Measurements from ENCODE around the gene SCYGR8.
"Not testable (repeated sequence)": the region's sequence is repeated elsewhere in the genome, so short reads cannot be mapped to it uniquely, and the experiment has no call there.

The SCYGR8 gene

DNA sequence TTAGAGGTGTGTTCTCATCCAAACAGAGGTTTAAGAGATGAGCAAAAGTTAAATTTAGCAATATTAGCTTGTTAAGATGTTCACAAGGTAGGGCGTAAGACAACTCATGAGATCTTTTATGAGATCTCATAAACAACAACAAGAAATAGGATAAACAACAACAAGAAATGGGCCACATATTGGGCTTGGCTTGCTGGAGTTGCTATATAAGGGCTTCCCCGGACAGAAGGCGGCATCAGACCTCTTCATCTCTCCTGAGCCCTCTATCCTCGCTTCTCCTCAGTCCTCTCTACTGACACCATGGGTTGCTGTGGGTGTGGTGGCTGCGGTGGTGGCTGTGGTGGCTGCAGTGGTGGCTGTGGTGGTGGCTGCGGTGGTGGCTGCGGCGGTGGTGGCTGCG, at the start of gene SCYGR8:
SCYGR8 (plus strand) TSS at position 301 of the 400 bp plus-strand sequence; CDS start at position 301, 0 bp downstream.
- no peak for DNase-seq

DNA sequence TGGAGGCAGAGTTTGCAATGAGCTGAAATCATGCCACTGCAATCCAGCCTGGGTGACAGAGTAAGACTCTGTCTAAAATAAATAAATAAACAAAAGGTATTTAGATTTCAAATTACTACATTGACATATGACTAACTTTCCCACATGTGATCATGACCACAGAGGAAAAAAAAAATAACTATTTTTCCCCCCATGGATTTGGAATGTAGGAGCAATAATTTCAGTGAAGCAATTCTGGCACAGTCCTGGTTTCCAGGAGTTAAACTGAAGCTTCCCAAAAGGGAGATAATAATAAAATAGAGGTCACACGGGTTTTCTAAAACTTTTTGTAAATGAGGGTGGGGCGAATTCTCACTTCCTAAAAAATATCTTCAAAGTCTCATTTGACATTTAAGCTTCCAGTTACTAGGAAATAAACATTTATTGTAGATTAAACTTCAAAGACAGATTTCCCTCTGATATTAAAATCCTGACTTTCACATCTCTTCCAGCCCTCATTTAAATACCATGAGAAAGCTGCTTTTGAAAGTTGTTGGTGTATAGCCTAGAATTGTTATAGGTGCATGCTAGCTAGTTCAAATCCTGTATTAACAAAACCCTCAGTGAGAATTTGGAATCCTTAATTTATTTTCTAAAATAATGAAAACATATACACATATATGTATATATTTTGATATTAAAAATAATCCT, 48.6 kb upstream of the SCYGR8 start:
- no peak for DNase-seq

GRCh38 chr2:227701556-227701955, 44.1 kb upstream of the SCYGR8 start:
- no peak for DNase-seq

DNA sequence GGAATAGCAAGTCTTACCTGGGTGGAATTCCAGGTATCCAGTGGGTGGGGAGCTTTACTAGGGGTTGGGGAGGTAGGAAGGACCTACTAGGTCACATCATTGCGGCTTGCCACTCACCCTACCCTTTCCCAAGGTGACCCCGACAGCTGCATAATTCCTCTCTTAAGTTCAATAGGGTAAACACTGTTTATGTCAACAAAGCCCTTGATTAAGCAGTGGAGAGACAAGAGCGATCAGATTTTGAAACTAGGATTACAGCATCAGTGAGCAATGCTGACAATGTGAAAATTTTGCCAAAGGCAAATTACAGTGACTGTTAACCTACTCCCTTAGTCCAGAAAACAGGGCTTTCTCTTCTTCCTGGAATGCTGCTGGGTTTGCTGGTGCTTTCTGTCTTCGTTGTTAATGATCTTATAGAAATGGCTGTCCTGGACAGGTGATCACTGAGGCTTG, 42.4 kb upstream of the SCYGR8 start:
- DNase-seq: no peak

GRCh38 chr2:227703961-227704360, 41.7 kb upstream of the SCYGR8 start:
- no peak for DNase-seq

DNA sequence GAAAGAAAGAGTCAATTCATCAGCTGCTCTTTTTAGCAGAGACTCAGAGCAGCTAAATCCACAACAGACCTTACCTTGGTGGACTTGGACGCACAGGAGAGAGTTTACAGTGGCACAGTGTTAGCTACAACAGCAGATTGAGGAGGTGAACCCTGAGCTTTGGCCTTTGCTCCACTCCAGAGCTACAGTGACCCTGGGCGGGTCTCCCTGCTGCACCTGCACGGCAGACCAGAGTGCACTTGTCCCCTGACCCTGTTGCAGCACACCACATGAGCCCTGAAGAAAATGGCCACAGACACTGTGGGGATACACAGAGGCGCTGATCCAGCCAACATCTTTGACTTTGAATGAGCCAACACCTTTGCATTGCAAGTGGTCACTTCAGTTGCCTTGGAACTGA, 38.8 kb upstream of the SCYGR8 start:
- DNase-seq: no peak

DNA sequence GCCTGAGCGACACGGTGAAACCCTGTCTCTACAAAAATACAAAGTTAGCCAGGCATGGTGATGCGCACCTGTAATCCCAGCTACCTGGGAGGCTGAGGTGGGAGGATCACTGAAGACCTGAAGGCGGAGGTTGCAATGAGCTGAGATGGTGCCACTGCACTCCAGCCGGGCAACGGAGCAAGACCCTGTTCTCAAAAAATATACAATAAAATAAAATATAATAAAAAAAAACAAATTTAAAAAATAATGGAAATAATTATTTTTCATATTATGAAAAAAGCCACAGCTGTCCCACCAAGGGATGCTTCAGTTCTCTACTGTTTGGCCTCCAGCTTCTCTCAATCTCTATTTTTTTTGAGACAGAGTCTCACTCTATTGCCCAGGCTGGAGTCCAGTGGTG, 38.3 kb upstream of the SCYGR8 start:
- DNase-seq: no peak

DNA sequence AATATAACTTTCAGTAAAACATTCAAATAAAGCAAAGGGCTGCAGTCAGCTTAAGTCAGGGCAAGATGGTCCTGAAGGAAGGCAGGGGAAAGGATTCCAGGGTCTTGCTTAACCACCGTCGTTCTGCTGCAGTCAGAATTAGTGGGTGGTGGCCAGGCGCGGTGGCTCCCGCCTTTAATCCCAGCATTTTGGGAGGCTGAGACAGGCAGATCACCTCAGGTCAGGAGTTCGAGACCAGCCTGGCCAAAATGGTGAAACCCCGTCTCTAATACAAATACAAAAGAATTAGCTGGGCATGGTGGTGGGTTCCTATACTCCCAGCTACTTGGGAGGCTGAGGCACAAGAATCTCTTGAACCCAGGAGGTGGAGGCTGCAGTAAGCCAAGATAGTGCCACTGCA, 34.7 kb upstream of the SCYGR8 start:
- DNase-seq: no peak

DNA sequence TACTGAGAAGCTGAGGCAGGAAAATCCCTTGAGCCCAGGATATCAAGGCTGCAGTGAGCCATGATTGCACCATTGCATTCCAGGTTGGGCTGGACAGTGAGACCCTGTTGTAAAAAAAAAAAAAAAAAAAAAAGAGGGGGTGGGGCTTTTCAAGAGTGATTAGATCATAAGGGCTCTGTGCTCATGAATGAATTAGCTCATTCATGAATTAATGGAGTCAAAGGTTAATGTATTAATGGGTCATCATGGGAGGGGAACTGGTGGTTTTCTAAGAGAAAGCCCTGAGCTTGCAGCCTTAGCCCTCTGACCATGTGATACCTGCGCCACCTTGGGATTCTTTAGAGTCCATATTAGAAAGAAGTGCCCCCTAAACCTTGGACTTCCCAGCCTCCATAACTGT, 32.4 kb upstream of the SCYGR8 start:
- DNase-seq: no peak

- no peak for DNase-seq
Measured at GRCh38 chr2:227716501-227716900, 29.2 kb upstream of the SCYGR8 start.

DNA sequence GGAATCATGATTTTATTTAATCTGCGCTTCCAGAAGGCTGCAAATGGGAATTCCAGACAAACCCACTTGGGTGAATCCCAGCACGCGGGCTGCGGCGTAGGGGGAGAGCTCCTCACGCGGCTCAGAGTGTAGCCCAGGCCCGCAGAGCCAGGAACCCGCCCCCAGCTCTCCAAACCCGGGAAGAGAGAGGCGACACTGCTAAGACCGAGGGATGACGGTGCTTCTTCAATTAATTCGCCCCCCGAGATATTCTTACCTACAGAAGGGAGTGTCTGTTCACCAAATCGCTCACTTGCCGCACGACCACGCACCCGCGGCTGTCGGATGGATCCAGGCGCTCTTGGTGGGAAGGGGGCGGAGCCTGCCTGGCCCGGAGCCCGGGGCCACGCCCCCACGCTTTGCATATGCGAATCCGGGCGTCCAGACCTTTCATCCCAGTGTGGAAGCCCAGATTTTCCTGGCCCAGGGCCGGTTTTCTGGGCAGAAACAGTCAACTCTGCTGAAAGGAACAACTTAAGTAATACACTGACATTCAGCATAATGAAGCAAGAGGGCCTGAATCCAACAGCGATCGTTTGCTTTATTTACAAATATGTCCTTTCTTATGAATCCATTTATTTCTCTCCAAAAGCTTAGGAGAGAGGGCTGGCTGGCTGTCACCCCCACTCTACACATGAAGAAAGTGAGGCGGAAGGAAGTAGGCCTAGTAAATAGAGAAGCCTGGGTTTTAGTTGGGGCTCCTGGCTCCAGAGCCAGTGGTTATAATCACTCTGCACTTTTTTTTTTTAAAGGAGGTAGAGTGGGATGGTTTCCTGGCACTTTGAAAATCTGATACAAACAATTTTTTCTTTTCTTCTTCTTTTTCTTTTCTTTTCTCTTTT, 27.8 kb upstream of the SCYGR8 start, which contains the start of gene SLC19A3:
SLC19A3 (minus strand) TSS at position 342 of the 881 bp plus-strand sequence. CDS start 15,710 bp downstream, outside the sequence.
- DNase-seq: peak; percentile 20

- no peak for DNase-seq
Measured at GRCh38 chr2:227719641-227720040, 26.1 kb upstream of the SCYGR8 start.

DNA sequence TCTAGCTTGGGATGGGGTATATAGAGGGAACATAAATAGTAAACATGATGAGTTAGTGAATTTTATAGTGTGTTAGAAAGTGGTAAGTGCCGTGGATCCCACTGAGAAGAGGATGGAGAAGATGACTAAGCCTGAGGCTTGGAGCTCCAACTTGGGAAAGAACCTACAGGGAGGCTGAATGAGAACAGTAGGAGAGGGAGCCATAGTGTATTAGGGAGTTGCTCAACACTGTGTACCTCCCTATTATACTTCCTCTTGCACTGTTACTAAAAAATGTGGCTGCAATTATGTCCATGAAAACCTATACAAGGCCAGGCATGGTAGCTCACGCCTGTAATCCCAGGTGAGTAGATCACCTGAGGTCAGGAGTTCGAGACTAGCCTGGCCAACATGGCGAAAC, 25.0 kb upstream of the SCYGR8 start:
- DNase-seq: no peak

GRCh38 chr2:227722821-227723220, 22.9 kb upstream of the SCYGR8 start:
- not testable (repeated sequence) for DNase-seq

DNA sequence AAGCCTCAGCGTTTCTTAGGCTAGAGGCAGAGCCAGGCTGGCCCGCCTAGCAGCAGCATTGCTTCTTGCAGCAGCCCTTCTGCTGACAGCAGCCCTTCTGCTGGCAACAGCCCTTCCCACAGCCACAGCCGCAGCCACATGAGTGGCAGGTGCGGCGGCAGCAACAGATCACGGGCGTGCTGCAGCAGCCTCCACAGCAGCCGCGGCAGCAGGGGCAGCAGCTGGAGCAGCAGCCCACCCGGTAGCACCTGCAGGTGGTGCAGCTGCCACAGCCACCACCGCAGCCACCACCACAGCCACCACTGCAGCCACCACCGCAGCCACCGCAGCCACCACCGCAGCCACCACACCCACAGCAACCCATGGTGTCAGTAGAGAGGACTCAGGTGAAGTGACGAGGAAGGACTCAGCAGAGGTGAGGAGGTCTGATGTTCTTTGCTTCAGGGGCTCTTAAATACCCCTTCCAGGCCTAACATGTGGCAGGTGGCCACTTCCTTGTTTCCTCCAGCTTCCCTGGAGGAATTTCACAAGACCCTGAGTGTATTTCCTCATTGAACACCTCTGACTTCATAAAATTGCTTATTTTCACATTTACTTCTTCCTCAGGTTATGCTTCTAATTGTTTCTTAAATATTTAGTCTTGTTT, 21.2 kb upstream of the SCYGR8 start, which contains the start of gene SCYGR6:
SCYGR6 (minus strand) TSS at position 364 of the 646 bp plus-strand sequence; CDS start at position 364, 0 bp downstream.
- no peak for DNase-seq

DNA sequence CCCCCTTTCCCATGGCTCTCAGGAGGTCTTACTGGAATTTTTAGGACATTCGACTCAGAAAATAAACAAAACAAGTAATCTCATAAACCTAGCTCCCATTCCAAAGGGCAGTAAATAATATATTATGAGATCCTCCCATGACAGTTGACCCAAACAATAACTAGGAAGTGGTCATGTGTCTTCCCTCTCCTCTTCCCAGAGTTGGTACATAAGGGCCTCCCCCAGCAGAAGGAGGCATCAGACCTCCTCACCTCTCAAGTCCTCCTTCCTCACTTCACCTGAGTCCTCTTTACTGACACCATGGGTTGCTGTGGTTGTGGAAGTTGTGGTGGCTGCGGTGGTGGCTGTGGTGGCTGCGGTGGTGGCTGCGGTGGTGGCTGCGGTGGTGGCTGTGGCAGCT, 17.7 kb upstream of the SCYGR8 start, which contains the start of gene SCYGR7:
SCYGR7 (plus strand) TSS at position 301 of the 400 bp plus-strand sequence; CDS start at position 301, 0 bp downstream.
- DNase-seq: no peak

GRCh38 chr2:227739351-227739750, 6.3 kb upstream of the SCYGR8 start:
- DNase-seq: no peak

- DNase-seq: not testable (repeated sequence)
Measured at GRCh38 chr2:227740705-227741104, 5.0 kb upstream of the SCYGR8 start.

DNA sequence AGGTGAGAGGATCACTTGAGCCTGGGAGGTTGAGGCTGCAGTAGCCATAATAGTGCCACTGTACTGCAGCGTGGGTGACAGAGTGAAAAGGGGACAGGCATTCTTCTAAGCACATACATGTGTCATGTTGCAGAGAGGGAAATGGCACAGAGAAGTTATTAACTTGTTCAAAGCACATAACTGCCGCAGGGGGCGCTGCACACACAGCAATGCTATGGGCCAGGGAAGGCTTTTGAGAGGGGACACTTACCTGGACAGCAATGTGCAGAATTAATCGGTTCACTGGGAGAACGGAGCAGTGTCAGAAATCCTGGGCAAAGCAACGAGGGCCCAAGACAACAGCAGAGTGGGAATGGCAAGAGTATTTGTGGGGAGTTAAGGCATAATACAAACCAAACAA, 2.4 kb downstream of the SCYGR8 start:
- DNase-seq: no peak

DNA sequence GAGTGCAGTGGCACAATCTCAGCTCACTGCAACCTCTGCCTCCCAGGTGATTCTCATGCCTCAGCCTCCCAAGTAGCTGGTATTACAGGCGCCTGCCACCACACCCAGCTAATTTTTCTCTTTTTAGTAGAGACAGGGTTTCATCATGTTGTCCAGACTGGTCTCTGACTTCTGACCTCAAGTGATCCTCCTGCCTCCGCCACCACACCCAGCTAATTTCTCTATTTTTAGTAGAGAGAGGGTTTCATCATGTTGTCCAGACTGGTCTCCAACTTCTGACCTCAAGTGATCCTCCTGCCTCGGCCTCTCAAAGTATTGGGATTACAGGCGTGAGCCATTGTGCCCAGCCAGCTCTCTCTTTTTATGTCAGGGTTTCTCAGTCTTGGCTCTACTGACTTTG, 10.6 kb downstream of the SCYGR8 start:
- DNase-seq: not testable (repeated sequence)

- no peak for DNase-seq
Measured at GRCh38 chr2:227759411-227760118, 13.9 kb downstream of the SCYGR8 start.

DNA sequence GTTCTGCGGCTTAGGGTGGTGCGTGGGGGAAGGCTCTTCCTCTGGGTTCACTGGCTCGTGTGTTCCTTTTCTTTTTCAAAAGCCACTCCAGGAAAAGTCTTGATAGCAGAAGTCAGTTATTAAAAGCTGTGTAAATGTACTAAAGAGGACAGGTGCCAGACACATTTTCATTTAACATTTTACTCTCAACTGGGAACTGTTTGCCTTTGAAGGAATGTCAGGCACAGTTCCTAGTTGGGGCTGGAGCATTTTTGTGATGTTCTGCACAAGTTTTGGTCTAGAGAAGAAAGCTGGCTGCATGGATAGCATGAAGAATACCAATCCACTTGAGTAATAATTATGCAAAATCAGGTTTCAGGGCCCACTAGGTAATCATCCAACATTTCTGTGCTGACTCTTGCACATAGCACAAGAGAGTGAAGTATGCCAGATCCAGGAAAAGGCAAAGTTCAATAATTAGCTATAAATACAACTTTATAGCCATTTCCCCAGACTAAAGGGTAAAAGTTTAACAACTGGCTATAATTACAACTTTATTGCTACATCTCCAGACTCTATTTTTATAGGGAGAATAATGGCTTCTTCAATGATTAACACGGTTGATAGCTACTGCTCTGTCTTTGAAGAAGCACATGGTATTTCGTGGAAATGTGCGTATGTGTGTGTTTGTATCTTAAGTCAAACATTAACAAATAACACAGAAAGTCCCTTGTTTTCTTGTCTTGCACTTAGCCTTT, 16.2 kb downstream of the SCYGR8 start:
- no peak for DNase-seq
